ENCODE measurements around the gene LCE3D. TPM values are rescaled to one million over a fixed set of nuclear protein-coding genes. Genes with fewer than 3 reads are reported as not detected.

LCE3D gene
- total RNA-seq, 1 donor from 2014 or later: not detected

GRCh38 chr1:152543820-152544219 is 36.5 kb downstream of the LCE3D start:
- H3K4me1 Mint-ChIP-seq: no peaks in the 10 kb centered on the region
- H3K36me3 Mint-ChIP-seq (ENCODE audit: low read depth): peaks cover 5% of the 10 kb centered on the region
- peaks cover 26% of the 10 kb centered on the region for H3K9me3 Mint-ChIP-seq
- DNase-seq (ENCODE audit: low read depth, low spot score): no peak
- no peaks in the 10 kb centered on the region for H3K27me3 Mint-ChIP-seq (ENCODE audit: low read depth)
- H3K4me3 Mint-ChIP-seq: no peak overlapping the region
- no peak overlapping the region for H3K27ac Mint-ChIP-seq (ENCODE audit: unreplicated experiment)
- TF ChIP-seq CTCF (conservative IDR thresholded peaks at IDR 0.05): no peak

GRCh38 chr1:152539901-152540300 is 40.4 kb downstream of the LCE3D start:
- Mint-ChIP-seq H3K36me3 (ENCODE audit: low read depth) (peaks cover 9% of the 10 kb centered on the region), H3K4me1 (no peaks in the 10 kb centered on the region), H3K27me3 (ENCODE audit: low read depth) (no peaks in the 10 kb centered on the region), H3K4me3 (no peak overlapping the region), H3K9me3 (peaks cover 38% of the 10 kb centered on the region), H3K27ac (ENCODE audit: unreplicated experiment) (no peak overlapping the region)
- DNase-seq (ENCODE audit: low read depth, low spot score): no peak
- TF ChIP-seq CTCF (conservative IDR thresholded peaks at IDR 0.05): no peak

- Mint-ChIP-seq H3K27me3 (ENCODE audit: low read depth) (no peaks in the 10 kb centered on the region), H3K9me3 (peaks cover 33% of the 10 kb centered on the region), H3K36me3 (ENCODE audit: low read depth) (peaks cover 6% of the 10 kb centered on the region), H3K27ac (ENCODE audit: unreplicated experiment) (no peak overlapping the region), H3K4me1 (no peaks in the 10 kb centered on the region), H3K4me3 (no peak overlapping the region)
- no peak for DNase-seq (ENCODE audit: low read depth, low spot score)
- TF ChIP-seq CTCF (conservative IDR thresholded peaks at IDR 0.05): no peak
Measured at GRCh38 chr1:152537496-152537895, 42.8 kb downstream of the LCE3D start.

GRCh38 chr1:152535774-152536173 is 44.5 kb downstream of the LCE3D start:
- H3K27me3 Mint-ChIP-seq (ENCODE audit: low read depth): no peaks in the 10 kb centered on the region
- peaks cover 7% of the 10 kb centered on the region for H3K36me3 Mint-ChIP-seq (ENCODE audit: low read depth)
- no peak for TF ChIP-seq CTCF (conservative IDR thresholded peaks at IDR 0.05)
- H3K9me3 Mint-ChIP-seq: peaks cover 33% of the 10 kb centered on the region
- no peaks in the 10 kb centered on the region for H3K4me1 Mint-ChIP-seq
- no peak for DNase-seq (ENCODE audit: low read depth, low spot score)
- H3K4me3 Mint-ChIP-seq: no peak overlapping the region
- H3K27ac Mint-ChIP-seq (ENCODE audit: unreplicated experiment): no peak overlapping the region

GRCh38 chr1:152533327-152533938 is 46.9 kb downstream of the LCE3D start:
- TF ChIP-seq CTCF (conservative IDR thresholded peaks at IDR 0.05): no peak
- Mint-ChIP-seq H3K27ac (ENCODE audit: unreplicated experiment) (no peak overlapping the region), H3K36me3 (ENCODE audit: low read depth) (peaks cover 15% of the 10 kb centered on the region), H3K4me3 (no peak overlapping the region), H3K27me3 (ENCODE audit: low read depth) (no peaks in the 10 kb centered on the region), H3K4me1 (no peaks in the 10 kb centered on the region), H3K9me3 (peaks cover 33% of the 10 kb centered on the region)
- no peak for DNase-seq (ENCODE audit: low read depth, low spot score)

Other genes starting within 250 kb of the LCE3D start
- not detected in 2 replicates for gene FLG2, start 220.5 kb downstream of the LCE3D start, total RNA-seq
- not detected in 2 replicates for gene CRNN, start 166.3 kb downstream of the LCE3D start, total RNA-seq
- gene LCE5A, start 69.7 kb downstream of the LCE3D start, total RNA-seq: not detected in 2 replicates
- not detected in 2 replicates for gene CRCT1, start 66.0 kb downstream of the LCE3D start, total RNA-seq
- not detected in 2 replicates for gene LCE3E, start 13.7 kb downstream of the LCE3D start, total RNA-seq
- gene LCE3C, start 19.7 kb upstream of the LCE3D start, total RNA-seq: not detected in 2 replicates
- gene LCE3B, start 33.3 kb upstream of the LCE3D start, total RNA-seq: not detected in 2 replicates
- gene LCE3A, start 42.6 kb upstream of the LCE3D start, total RNA-seq: not detected in 2 replicates
- gene LCE2D, start 82.9 kb upstream of the LCE3D start, total RNA-seq: not detected in 2 replicates
- not detected in 2 replicates for gene LCE2C, start 94.8 kb upstream of the LCE3D start, total RNA-seq
- not detected in 2 replicates for gene LCE2B, start 105.6 kb upstream of the LCE3D start, total RNA-seq
- gene LCE2A, start 117.8 kb upstream of the LCE3D start, total RNA-seq: not detected in 2 replicates
- not detected in 2 replicates for gene LCE4A, start 127.6 kb upstream of the LCE3D start, total RNA-seq
- not detected in 2 replicates for gene KPRP, start 177.5 kb upstream of the LCE3D start, total RNA-seq
- gene LCE1F, start 194.6 kb upstream of the LCE3D start, total RNA-seq: not detected in 2 replicates
- not detected in 2 replicates for gene LCE1E, start 205.7 kb upstream of the LCE3D start, total RNA-seq
- gene LCE1D, start 216.2 kb upstream of the LCE3D start, total RNA-seq: not detected in 2 replicates
- gene LCE1C, start 226.1 kb upstream of the LCE3D start, total RNA-seq: not detected in 2 replicates
- gene LCE1B, start 231.5 kb upstream of the LCE3D start, total RNA-seq: not detected in 2 replicates
- not detected in 2 replicates for gene LCE1A, start 247.0 kb upstream of the LCE3D start, total RNA-seq

All from neural crest cell (in vitro differentiated cells).